GM19397 (cell line): ENCODE measurements around the gene CLDN7.

Source experiments
- ATAC-seq: cut with Tn5 transposase; IDR thresholded peaks from one replicate; pipeline ENCODE4 v1.9.1; 2021; ENCODE audit warnings: mild to moderate bottlenecking, moderate library complexity; ENCODE audit not compliant: unreplicated experiment

The CLDN7 gene

GRCh38 chr17:7289256-7290032 is 27.2 kb upstream of the CLDN7 start:
- ATAC-seq, result no peak

GRCh38 chr17:7285679-7286078 is 23.4 kb upstream of the CLDN7 start:
- ATAC-seq, result no peak

- ATAC-seq, result no peak
Observed at GRCh38 chr17:7284911-7285310, 22.6 kb upstream of the CLDN7 start.

- no peak for ATAC-seq
Observed at GRCh38 chr17:7283471-7284216, 21.4 kb upstream of the CLDN7 start.

- ATAC-seq, result no peak
Observed at GRCh38 chr17:7282752-7283321, 20.6 kb upstream of the CLDN7 start.

- no peak for ATAC-seq
Observed at GRCh38 chr17:7281953-7282751, 19.9 kb upstream of the CLDN7 start.

- no peak for ATAC-seq
Observed at GRCh38 chr17:7281074-7281952, 19.0 kb upstream of the CLDN7 start, which contains the start of gene SLC2A4. Gene SLC2A4, plus strand, starts transcription at chr17:7281718. Its CDS starts 217 bp downstream, at chr17:7281935.

GRCh38 chr17:7280519-7281073 is 18.3 kb upstream of the CLDN7 start:
- ATAC-seq, result no peak

GRCh38 chr17:7279448-7279847 is 17.2 kb upstream of the CLDN7 start:
- ATAC-seq, result no peak

- no peak for ATAC-seq
Observed at GRCh38 chr17:7266784-7267183, 4.5 kb upstream of the CLDN7 start.

- no peak for ATAC-seq
Observed at GRCh38 chr17:7263801-7264078, 1.5 kb upstream of the CLDN7 start.

GRCh38 chr17:7262935-7263800 is 890 bp upstream of the CLDN7 start:
- ATAC-seq, result no peak

- no peak for ATAC-seq
Observed at GRCh38 chr17:7261379-7262191, 693 bp downstream of the CLDN7 start.

GRCh38 chr17:7260651-7261378 is 1.5 kb downstream of the CLDN7 start:
- no peak for ATAC-seq

- ATAC-seq, result no peak
Observed at GRCh38 chr17:7260151-7260550, 2.1 kb downstream of the CLDN7 start.

- ATAC-seq, result no peak
Observed at GRCh38 chr17:7259555-7259889, 2.8 kb downstream of the CLDN7 start.

GRCh38 chr17:7258731-7259554 is 3.3 kb downstream of the CLDN7 start:
- ATAC-seq, result no peak
